Measurements from ENCODE around the gene IL36RN. TPM values are rescaled to one million over a fixed set of nuclear protein-coding genes. Genes with fewer than 3 reads are reported as not detected.

IL36RN gene
- polyA plus RNA-seq, 2 of the 4 experiments (the other 2 are of a cell fraction): not detected

DNA sequence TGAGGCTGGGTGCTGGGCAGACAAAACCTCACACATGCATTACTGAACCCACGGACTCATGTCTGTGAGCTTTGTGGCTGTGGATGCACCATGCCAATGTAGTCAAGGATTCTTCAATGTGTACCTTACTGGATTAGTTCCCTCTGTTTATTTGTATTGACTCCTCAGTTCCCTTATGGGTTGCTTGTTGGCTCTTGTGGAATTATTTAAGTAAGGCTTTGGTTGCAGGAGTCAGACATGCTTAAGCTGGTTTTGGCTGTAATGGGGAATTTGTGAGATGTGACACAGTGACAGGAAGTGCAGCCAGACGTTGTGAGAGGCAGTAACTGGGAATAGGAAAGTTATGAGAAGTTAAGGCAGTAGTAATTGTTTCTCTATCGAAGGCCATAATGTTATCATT lies 54.8 kb downstream of the IL36RN start (continued):
- TF ChIP-seq, protein P1, sequence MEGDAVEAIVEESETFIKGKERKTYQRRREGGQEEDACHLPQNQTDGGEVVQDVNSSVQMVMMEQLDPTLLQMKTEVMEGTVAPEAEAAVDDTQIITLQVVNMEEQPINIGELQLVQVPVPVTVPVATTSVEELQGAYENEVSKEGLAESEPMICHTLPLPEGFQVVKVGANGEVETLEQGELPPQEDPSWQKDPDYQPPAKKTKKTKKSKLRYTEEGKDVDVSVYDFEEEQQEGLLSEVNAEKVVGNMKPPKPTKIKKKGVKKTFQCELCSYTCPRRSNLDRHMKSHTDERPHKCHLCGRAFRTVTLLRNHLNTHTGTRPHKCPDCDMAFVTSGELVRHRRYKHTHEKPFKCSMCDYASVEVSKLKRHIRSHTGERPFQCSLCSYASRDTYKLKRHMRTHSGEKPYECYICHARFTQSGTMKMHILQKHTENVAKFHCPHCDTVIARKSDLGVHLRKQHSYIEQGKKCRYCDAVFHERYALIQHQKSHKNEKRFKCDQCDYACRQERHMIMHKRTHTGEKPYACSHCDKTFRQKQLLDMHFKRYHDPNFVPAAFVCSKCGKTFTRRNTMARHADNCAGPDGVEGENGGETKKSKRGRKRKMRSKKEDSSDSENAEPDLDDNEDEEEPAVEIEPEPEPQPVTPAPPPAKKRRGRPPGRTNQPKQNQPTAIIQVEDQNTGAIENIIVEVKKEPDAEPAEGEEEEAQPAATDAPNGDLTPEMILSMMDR (IDR thresholded peaks at IDR 0.05): no peak
- no peak for TF ChIP-seq RFX5 (IDR thresholded peaks at IDR 0.05)
- no peak for TF ChIP-seq PBX3 (IDR thresholded peaks at IDR 0.05)
- no peak for TF ChIP-seq MYC (IDR thresholded peaks at IDR 0.05; ENCODE audit: borderline replicate concordance, low read length)
- no peak for TF ChIP-seq SMC3 (IDR thresholded peaks at IDR 0.05)
- TF ChIP-seq GATA3 (IDR thresholded peaks at IDR 0.05; ENCODE audit: borderline replicate concordance): no peak
- no peak for TF ChIP-seq TFCP2L1 (CRISPR knock-in tag; IDR thresholded peaks at IDR 0.05)

Small RNA genes lying within 50 kb of the gene (small RNA-seq; reads per million reads assigned to genes)
- gene RNU6-1180P: 0 to 22.3 (median 0.10) reads per million in 6 experiments

Other genes starting within 250 kb of the IL36RN start
- gene IL1B, start 222.4 kb upstream of the IL36RN start, polyA plus RNA-seq (2011; rRNA removed): 0.70 and 0.98 TPM in 2 replicates
- gene IL1B, start 222.4 kb upstream of the IL36RN start, polyA plus RNA-seq (2017; fragmentation: RNase III; extraction: RNeasy Plus Mini Kit Qiagen cat#74134 plus additional on column Dnase treatment): 0.14 to 0.54 TPM (median 0.38 TPM) in 3 replicates
- gene IL37, start 148.0 kb upstream of the IL36RN start, polyA plus RNA-seq (2011; rRNA removed): not detected in 2 replicates
- not detected in 3 replicates for gene IL37, start 148.0 kb upstream of the IL36RN start, polyA plus RNA-seq (2017; fragmentation: RNase III; extraction: RNeasy Plus Mini Kit Qiagen cat#74134 plus additional on column Dnase treatment)
- 0.13 and 0.16 TPM in 2 replicates for gene IL36G, start 81.2 kb upstream of the IL36RN start, polyA plus RNA-seq (2011; rRNA removed)
- gene IL36G, start 81.2 kb upstream of the IL36RN start, polyA plus RNA-seq (2017; fragmentation: RNase III; extraction: RNeasy Plus Mini Kit Qiagen cat#74134 plus additional on column Dnase treatment): not detected in 3 replicates
- gene IL36A, start 53.7 kb upstream of the IL36RN start, polyA plus RNA-seq (2011; rRNA removed): not detected in 2 replicates
- gene IL36A, start 53.7 kb upstream of the IL36RN start, polyA plus RNA-seq (2017; fragmentation: RNase III; extraction: RNeasy Plus Mini Kit Qiagen cat#74134 plus additional on column Dnase treatment): not detected in 3 replicates
- not detected in 2 replicates for gene IL36B, start 6.3 kb upstream of the IL36RN start, polyA plus RNA-seq (2011; rRNA removed)
- gene IL36B, start 6.3 kb upstream of the IL36RN start, polyA plus RNA-seq (2017; fragmentation: RNase III; extraction: RNeasy Plus Mini Kit Qiagen cat#74134 plus additional on column Dnase treatment): not detected in 3 replicates
- gene IL1F10, start 8.8 kb downstream of the IL36RN start, polyA plus RNA-seq (2011; rRNA removed): not detected in 2 replicates
- not detected in 3 replicates for gene IL1F10, start 8.8 kb downstream of the IL36RN start, polyA plus RNA-seq (2017; fragmentation: RNase III; extraction: RNeasy Plus Mini Kit Qiagen cat#74134 plus additional on column Dnase treatment)
- gene IL1RN, start 68.4 kb downstream of the IL36RN start, polyA plus RNA-seq (2011; rRNA removed): not detected in 2 replicates
- 0.13 TPM in 1 of 3 replicates, not detected in the others for gene IL1RN, start 68.4 kb downstream of the IL36RN start, polyA plus RNA-seq (2017; fragmentation: RNase III; extraction: RNeasy Plus Mini Kit Qiagen cat#74134 plus additional on column Dnase treatment)
- 5.4 and 6.7 TPM in 2 replicates for gene PSD4, start 114.8 kb downstream of the IL36RN start, polyA plus RNA-seq (2011; rRNA removed)
- 13.9 to 21.6 TPM (median 21.1 TPM) in 3 replicates for gene PSD4, start 114.8 kb downstream of the IL36RN start, polyA plus RNA-seq (2017; fragmentation: RNase III; extraction: RNeasy Plus Mini Kit Qiagen cat#74134 plus additional on column Dnase treatment)
- gene PAX8, start 219.7 kb downstream of the IL36RN start, polyA plus RNA-seq (2011; rRNA removed): 0.71 and 1.0 TPM in 2 replicates
- 0.81 to 1.7 TPM (median 1.5 TPM) in 3 replicates for gene PAX8, start 219.7 kb downstream of the IL36RN start, polyA plus RNA-seq (2017; fragmentation: RNase III; extraction: RNeasy Plus Mini Kit Qiagen cat#74134 plus additional on column Dnase treatment)

All from A549 (cell line).